Measurements from ENCODE around the gene CCDC68. TPM values are rescaled to one million over a fixed set of nuclear protein-coding genes. Genes with fewer than 3 reads are reported as not detected.

The CCDC68 gene
- total RNA-seq, 1 donor from 2014 or later, result 1.6 TPM

GRCh38 chr18:54923339-54923956 is 35.8 kb downstream of the CCDC68 start:
- no peak for DNase-seq (ENCODE audit: low read depth, low spot score)

- DNase-seq (ENCODE audit: low read depth, low spot score), result no peak
Measured at GRCh38 chr18:54919412-54919811, 39.8 kb downstream of the CCDC68 start.

- DNase-seq (ENCODE audit: low read depth, low spot score), result no peak
Measured at GRCh38 chr18:54918060-54918459, 41.2 kb downstream of the CCDC68 start.

GRCh38 chr18:54916507-54916906 is 42.8 kb downstream of the CCDC68 start:
- DNase-seq (ENCODE audit: low read depth, low spot score), result no peak

- no peak for DNase-seq (ENCODE audit: low read depth, low spot score)
Measured at GRCh38 chr18:54914816-54915215, 44.4 kb downstream of the CCDC68 start.

GRCh38 chr18:54911551-54911950 is 47.7 kb downstream of the CCDC68 start:
- DNase-seq (ENCODE audit: low read depth, low spot score), result no peak

GRCh38 chr18:54910161-54910919 is 48.9 kb downstream of the CCDC68 start:
- no peak for DNase-seq (ENCODE audit: low read depth, low spot score)

- no peak for DNase-seq (ENCODE audit: low read depth, low spot score)
Measured at GRCh38 chr18:54909538-54909937, 49.7 kb downstream of the CCDC68 start.

GRCh38 chr18:54906331-54907185 is 52.7 kb downstream of the CCDC68 start:
- no peak for DNase-seq (ENCODE audit: low read depth, low spot score)

- DNase-seq (ENCODE audit: low read depth, low spot score), result no peak
Measured at GRCh38 chr18:54905629-54906028, 53.6 kb downstream of the CCDC68 start.

GRCh38 chr18:54904581-54904980 is 54.7 kb downstream of the CCDC68 start:
- no peak for DNase-seq (ENCODE audit: low read depth, low spot score)

- no peak for DNase-seq (ENCODE audit: low read depth, low spot score)
Measured at GRCh38 chr18:54900290-54900689, 59.0 kb downstream of the CCDC68 start.

- DNase-seq (ENCODE audit: low read depth, low spot score), result no peak
Measured at GRCh38 chr18:54899500-54899899, 59.8 kb downstream of the CCDC68 start.

GRCh38 chr18:54888933-54889332 is 70.3 kb downstream of the CCDC68 start:
- DNase-seq (ENCODE audit: low read depth, low spot score), result no peak

- no peak for DNase-seq (ENCODE audit: low read depth, low spot score)
Measured at GRCh38 chr18:54888378-54888777, 70.9 kb downstream of the CCDC68 start.

GRCh38 chr18:54883816-54884604 is 75.3 kb downstream of the CCDC68 start:
- no peak for DNase-seq (ENCODE audit: low read depth, low spot score)

GRCh38 chr18:54882318-54882717 is 76.9 kb downstream of the CCDC68 start:
- no peak for DNase-seq (ENCODE audit: low read depth, low spot score)

- no peak for DNase-seq (ENCODE audit: low read depth, low spot score)
Measured at GRCh38 chr18:54881229-54881768, 78.0 kb downstream of the CCDC68 start.

- no peak for DNase-seq (ENCODE audit: low read depth, low spot score)
Measured at GRCh38 chr18:54880395-54881105, 78.7 kb downstream of the CCDC68 start.

- DNase-seq (ENCODE audit: low read depth, low spot score), result no peak
Measured at GRCh38 chr18:54879691-54880090, 79.6 kb downstream of the CCDC68 start.
